GM23338 (cell line): ENCODE measurements around the gene TVP23B. TPM values are rescaled to one million over a fixed set of nuclear protein-coding genes. Genes with fewer than 3 reads are reported as not detected.
"Not testable (repeated sequence)": the region's sequence is repeated elsewhere in the genome, so short reads cannot be mapped to it uniquely, and the experiment has no call there.

Source experiments
- ATAC-seq: fragments of 200-7000 bp; cut with Tn5 transposase; 3 replicates; pipeline ENCODE4 v1.9.1; 2020
- DNase-seq: peaks from one replicate; pipeline ENCODE4 v3.0.0-alpha.2; 2015; ENCODE audit warnings: low spot score
- H2AFZ ChIP-seq: fragments of 200-600 bp; sonication (generic); 2 replicates; pipeline ENCODE4 v1.8.0; 2016; ENCODE audit warnings: antibody characterized with exemption, mild to moderate bottlenecking, moderate library complexity
- H3F3A ChIP-seq: fragments of 200-600 bp; sonication (generic); replicated peaks from 2 replicates; pipeline ENCODE4 v1.8.0; 2017; ENCODE audit warnings: antibody characterized with exemption, mixed run types, low read depth
- H3K27ac ChIP-seq: fragments of 200-600 bp; sonication (generic); 2 replicates; pipeline ENCODE4 v1.6.1; 2016; ENCODE audit warnings: low read depth
- H3K27me3 ChIP-seq: fragments of 200-600 bp; sonication (generic); 2 replicates; pipeline ENCODE4 v1.8.0; 2016; ENCODE audit warnings: mild to moderate bottlenecking, mixed run types, moderate library complexity; ENCODE audit not compliant: insufficient read depth
- H3K36me3 ChIP-seq: fragments of 200-600 bp; sonication (generic); 2 replicates; pipeline ENCODE4 v1.8.0; 2016; ENCODE audit warnings: mild to moderate bottlenecking; ENCODE audit not compliant: insufficient read depth
- H3K4me1 ChIP-seq: fragments of 200-600 bp; sonication (generic); 2 replicates; pipeline ENCODE4 v1.8.0; 2016; ENCODE audit warnings: mild to moderate bottlenecking, moderate library complexity; ENCODE audit not compliant: insufficient read depth
- H3K4me2 ChIP-seq: fragments of 200-600 bp; sonication (generic); 2 replicates; pipeline ENCODE4 v1.7.1; 2017; ENCODE audit warnings: mixed run types
- H3K4me3 ChIP-seq: fragments of 200-600 bp; sonication (generic); 2 replicates; pipeline ENCODE4 v1.6.1; 2016; ENCODE audit warnings: mixed run types
- H3K79me2 ChIP-seq: fragments of 200-600 bp; sonication (generic); replicated peaks from 2 replicates; pipeline ENCODE4 v1.8.0; 2017; ENCODE audit warnings: mild to moderate bottlenecking; ENCODE audit not compliant: insufficient read depth
- H3K9me2 ChIP-seq: fragments of 200-600 bp; sonication (generic); 2 replicates; pipeline ENCODE4 v1.8.0; 2017; ENCODE audit not compliant: insufficient read depth
- H4K20me1 ChIP-seq: fragments of 200-600 bp; sonication (generic); replicated peaks from 2 replicates; pipeline ENCODE4 v1.8.0; 2017; ENCODE audit warnings: mild to moderate bottlenecking; ENCODE audit not compliant: insufficient read depth
- H3K27ac Mint-ChIP-seq: 2 replicates; pipeline ENCODE4 v1.8.0; 2020; ENCODE audit warnings: inconsistent platforms, mild to moderate bottlenecking, moderate library complexity, mixed read lengths
- H3K27me3 Mint-ChIP-seq: 3 replicates; pipeline ENCODE4 v1.8.0; 2022; ENCODE audit warnings: low read depth, mild to moderate bottlenecking, moderate library complexity, mixed read lengths, inconsistent platforms; ENCODE audit not compliant: insufficient read depth, poor library complexity
- H3K36me3 Mint-ChIP-seq: 3 replicates; pipeline ENCODE4 v1.8.0; 2021; ENCODE audit warnings: low read depth, mild to moderate bottlenecking, inconsistent platforms, moderate library complexity, mixed read lengths
- H3K4me1 Mint-ChIP-seq: 3 replicates; pipeline ENCODE4 v1.8.0; 2020; ENCODE audit warnings: mild to moderate bottlenecking, inconsistent platforms, mixed read lengths
- H3K4me3 Mint-ChIP-seq: 3 replicates; pipeline ENCODE4 v1.8.0; 2021; ENCODE audit warnings: moderate library complexity, mild to moderate bottlenecking, inconsistent platforms, mixed read lengths
- H3K9me3 Mint-ChIP-seq: 3 replicates; pipeline ENCODE4 v1.8.0; 2020; ENCODE audit warnings: moderate library complexity, mild to moderate bottlenecking, inconsistent platforms, mixed read lengths
- CREB1 ChIP-seq: fragments of 250-450 bp; sonication (Bioruptor Pico); IDR thresholded peaks from 2 replicates; pipeline ENCODE4 v1.5.0; 2020; ENCODE audit warnings: low read depth, mild to moderate bottlenecking, moderate library complexity
- ETS1 ChIP-seq: IDR thresholded peaks from 2 replicates; pipeline ENCODE4 v1.6.1; 2016; ENCODE audit warnings: antibody characterized with exemption
- POLR2AphosphoS5 ChIP-seq: IDR thresholded peaks from 2 replicates; pipeline ENCODE4 v1.6.1; 2016; ENCODE audit warnings: antibody characterized with exemption, low read depth
- long read RNA-seq: library from polyadenylated mRNA; unstranded; transcript quantifications from one replicate; pipeline ENCODE4 v2.0.0, GENCODE V29; 2020; ENCODE audit not compliant: unreplicated experiment
- polyA plus RNA-seq: library from polyadenylated mRNA; unstranded; fragments of >200 nt; fragmentation: Nextera tagmentation; extraction: Ambion mirVana; gene quantifications from 2 replicates; pipeline ENCODE4 v1.2.1, GENCODE V29; 2016
- total RNA-seq: library from RNA; depleted of rRNA; stranded (reverse); fragments of >200 nt; shearing (Covaris generic); gene quantifications from 2 replicates; pipeline ENCODE4 v1.2.3, GENCODE V29; 2014; rRNA removed

Gene TVP23B
- 27.4 and 40.5 TPM in 2 replicates for total RNA-seq
- 25.0 and 26.3 TPM in 2 replicates for polyA plus RNA-seq
- long read RNA-seq, transcript TVP23B-201 (7 exons, 2,064 nt) = major isoform, 16 of 26 reads
- long read RNA-seq, partial matches to known transcripts = 5 of 26 reads
- long read RNA-seq, other reads (novel, unspliced or antisense) = 3 of 26 reads

- not testable (repeated sequence) for H4K20me1 ChIP-seq, H3K27me3 ChIP-seq, H3K9me2 ChIP-seq, H2AFZ ChIP-seq, H3K27ac ChIP-seq, H3K27me3 Mint-ChIP-seq, H3K4me1 ChIP-seq, H3K9me3 Mint-ChIP-seq, H3K36me3 ChIP-seq, H3F3A ChIP-seq
- DNase-seq (peak; percentile 98), ATAC-seq (peak; percentile 100)
- Mint-ChIP-seq H3K4me3 (peak within 1 kb of the TSS; percentile 77), H3K27ac (peak within 1 kb of the TSS; percentile 85), H3K36me3 (peaks cover 12% of the 10 kb centered on the region), H3K4me1 (peaks cover 17% of the 10 kb centered on the region)
- Histone ChIP-seq H3K4me3 (peak within 1 kb of the TSS; percentile 64), H3K79me2 (peaks cover 20% of the 10 kb centered on the region), H3K4me2 (peak within 1 kb of the TSS; percentile 81)
- TF ChIP-seq CREB1 (peak; percentile 79; the same call in 1 of the 2 replicates), POLR2AphosphoS5 (peak; percentile 78), ETS1 (peak; percentile 47)
Observed at GRCh38 chr17:18780991-18781718, at the start of gene TVP23B. Gene TVP23B (plus strand): TSS chr17:18781183. CDS start chr17:18781294, 111 bp downstream.

GRCh38 chr17:18732438-18732837, 48.5 kb upstream of the TVP23B start:
- not testable (repeated sequence) for H3K36me3 Mint-ChIP-seq, H3K36me3 ChIP-seq, H3K9me3 Mint-ChIP-seq, H3F3A ChIP-seq, H3K4me1 Mint-ChIP-seq, H3K9me2 ChIP-seq, H3K27ac ChIP-seq, DNase-seq, H3K27me3 ChIP-seq, H3K4me3 Mint-ChIP-seq, H3K4me3 ChIP-seq, H3K79me2 ChIP-seq, H3K4me1 ChIP-seq, H3K4me2 ChIP-seq, ATAC-seq, H2AFZ ChIP-seq, H3K27ac Mint-ChIP-seq, H4K20me1 ChIP-seq, H3K27me3 Mint-ChIP-seq

GRCh38 chr17:18733350-18733749, 47.6 kb upstream of the TVP23B start:
- not testable (repeated sequence) for ATAC-seq

DNA sequence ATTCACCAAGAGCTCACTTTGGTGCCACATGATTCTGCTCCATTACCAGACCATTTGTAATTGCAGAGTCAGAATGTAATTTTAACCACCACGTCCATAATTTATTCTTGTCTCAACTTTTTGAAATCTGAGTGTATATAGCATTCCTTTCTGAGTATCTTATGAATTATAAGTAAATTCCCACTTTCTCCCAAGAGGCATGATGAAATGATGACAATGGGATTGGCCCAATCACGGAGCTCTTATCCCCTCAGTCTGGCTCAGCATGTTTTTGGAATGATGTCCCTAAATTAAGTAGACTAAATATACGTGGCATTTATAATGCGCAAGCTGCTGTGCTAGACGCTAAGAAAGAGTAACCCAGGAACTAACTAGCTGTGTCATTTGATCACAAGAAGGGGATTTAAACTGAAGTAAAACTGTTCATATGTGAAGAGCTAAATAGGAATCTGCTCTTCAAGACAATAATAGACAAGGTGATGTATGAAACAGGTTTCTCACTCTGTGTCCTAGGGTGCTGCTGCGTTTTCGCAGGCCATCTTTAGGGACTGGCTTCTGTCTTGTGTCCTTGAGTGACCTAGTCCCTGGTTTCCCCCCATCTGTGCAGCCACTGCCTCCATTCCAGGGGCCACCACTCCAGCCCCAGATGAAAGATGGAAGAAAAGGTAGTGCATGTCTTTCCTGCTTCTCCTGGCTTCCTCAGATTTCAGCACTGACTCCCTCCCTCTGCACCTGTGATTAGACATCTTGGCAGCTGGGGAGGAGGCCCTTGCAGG, 41.2 kb upstream of the TVP23B start:
- H3K36me3 Mint-ChIP-seq, ATAC-seq, H3K27me3 ChIP-seq, H3K27ac Mint-ChIP-seq, H3K4me2 ChIP-seq, H3K27me3 Mint-ChIP-seq, H3K79me2 ChIP-seq, H3K4me3 Mint-ChIP-seq, H3K4me1 Mint-ChIP-seq, H3K4me1 ChIP-seq, DNase-seq, H4K20me1 ChIP-seq, H3K4me3 ChIP-seq, H3K36me3 ChIP-seq, H3K27ac ChIP-seq, H2AFZ ChIP-seq, H3K9me2 ChIP-seq, H3K9me3 Mint-ChIP-seq, H3F3A ChIP-seq: not testable (repeated sequence)

More at GRCh38 chr17:18733350-18733749, 47.6 kb upstream of the TVP23B start:
- not testable (repeated sequence) for H3K27ac ChIP-seq, H3K9me2 ChIP-seq, H4K20me1 ChIP-seq, H3K4me3 ChIP-seq, H2AFZ ChIP-seq, H3K79me2 ChIP-seq, H3K36me3 Mint-ChIP-seq, H3K4me2 ChIP-seq, H3K27ac Mint-ChIP-seq, H3K4me1 Mint-ChIP-seq, H3K27me3 ChIP-seq, DNase-seq, H3K36me3 ChIP-seq, H3K9me3 Mint-ChIP-seq, H3K4me1 ChIP-seq, H3K4me3 Mint-ChIP-seq, H3K27me3 Mint-ChIP-seq, H3F3A ChIP-seq

GRCh38 chr17:18741228-18741627, 39.8 kb upstream of the TVP23B start:
- H3K27me3 Mint-ChIP-seq, H3K9me2 ChIP-seq, H3K9me3 Mint-ChIP-seq, H2AFZ ChIP-seq, H3K4me2 ChIP-seq, H3K79me2 ChIP-seq, H3K27me3 ChIP-seq, H3K36me3 Mint-ChIP-seq, H3F3A ChIP-seq, H3K27ac ChIP-seq, H4K20me1 ChIP-seq, H3K4me1 ChIP-seq, H3K4me1 Mint-ChIP-seq, H3K36me3 ChIP-seq, ATAC-seq, H3K4me3 Mint-ChIP-seq, H3K27ac Mint-ChIP-seq, H3K4me3 ChIP-seq, DNase-seq: not testable (repeated sequence)
